Measurements from ENCODE around the gene FNBP1. TPM values are rescaled to one million over a fixed set of nuclear protein-coding genes. Genes with fewer than 3 reads are reported as not detected.

Gene FNBP1
- total and polyA plus RNA-seq, 2 experiments from 2014 or later = 26.6 to 28.8 TPM

- peaks cover 12% of the 10 kb centered on the region; the same call in 1 of the 2 replicates for H4K20me1 ChIP-seq (replicated peaks; ENCODE audit: insufficient read depth)
- H3K79me2 ChIP-seq (replicated peaks; ENCODE audit: insufficient read depth) = peaks cover 59% of the 10 kb centered on the region
- no peak overlapping the region for H3K4me3 ChIP-seq
- H3K27ac Mint-ChIP-seq = no peak overlapping the region
- H3K9me3 Mint-ChIP-seq = no peaks in the 10 kb centered on the region
- no peak overlapping the region for H3K4me2 ChIP-seq
- peaks cover 3% of the 10 kb centered on the region; the same call in 1 of the 2 replicates for H3K4me1 ChIP-seq (ENCODE audit: insufficient read depth)
- no peak overlapping the region for H3K4me3 Mint-ChIP-seq
- no peak overlapping the region for H3K27ac ChIP-seq (ENCODE audit: low read depth)
- ATAC-seq = no peak
- no peaks in the 10 kb centered on the region for H3K27me3 Mint-ChIP-seq (ENCODE audit: insufficient read depth, low read depth, poor library complexity)
- 0 out of 3 replicates have a peak, but pooled peaks cover 2% of the 10 kb centered on the region for H3K4me1 Mint-ChIP-seq
- H3K9me2 ChIP-seq (ENCODE audit: insufficient read depth) = no peaks in the 10 kb centered on the region
- no peaks in the 10 kb centered on the region for H3K36me3 Mint-ChIP-seq (ENCODE audit: low read depth)
- no peak overlapping the region for H2AFZ ChIP-seq
- DNase-seq (ENCODE audit: low spot score) = no peak
- no peaks in the 10 kb centered on the region for H3K27me3 ChIP-seq (ENCODE audit: insufficient read depth)
- no peak for TF ChIP-seq ZNF114 (CRISPR knock-in tag; IDR thresholded peaks at IDR 0.05)
- TF ChIP-seq CTCF (conservative IDR thresholded peaks at IDR 0.05; ENCODE audit: low read depth in 2 of 2) = no peak
- no peak for TF ChIP-seq EZH2 (IDR thresholded peaks at IDR 0.05; ENCODE audit: low read depth, unreplicated experiment)
- TF ChIP-seq ZNF331 (CRISPR knock-in tag; IDR thresholded peaks at IDR 0.05; ENCODE audit: low read depth) = no peak
- no peaks in the 10 kb centered on the region for H3F3A ChIP-seq (replicated peaks; ENCODE audit: low read depth)
- no peaks in the 10 kb centered on the region for H3K36me3 ChIP-seq (ENCODE audit: insufficient read depth)
Measured at GRCh38 chr9:130023994-130024596, 18.9 kb downstream of the FNBP1 start.

GRCh38 chr9:130023144-130023787 lies 19.7 kb downstream of the FNBP1 start:
- peaks cover 12% of the 10 kb centered on the region; the same call in 1 of the 2 replicates for H4K20me1 ChIP-seq (replicated peaks; ENCODE audit: insufficient read depth)
- no peaks in the 10 kb centered on the region for H3K27me3 ChIP-seq (ENCODE audit: insufficient read depth)
- DNase-seq (ENCODE audit: low spot score) = no peak
- no peaks in the 10 kb centered on the region for H3K36me3 Mint-ChIP-seq (ENCODE audit: low read depth)
- H3K4me3 ChIP-seq = no peak overlapping the region
- H3F3A ChIP-seq (replicated peaks; ENCODE audit: low read depth) = no peaks in the 10 kb centered on the region
- H3K27me3 Mint-ChIP-seq (ENCODE audit: insufficient read depth, low read depth, poor library complexity) = no peaks in the 10 kb centered on the region
- H3K27ac Mint-ChIP-seq = no peak overlapping the region
- peak; percentile 42; the same call in 2 of the 3 replicates for ATAC-seq
- H3K4me2 ChIP-seq = no peak overlapping the region
- TF ChIP-seq STAT1 (IDR thresholded peaks at IDR 0.05; ENCODE audit: unreplicated experiment) = no peak
- no peak for TF ChIP-seq POLR2AphosphoS5 (IDR thresholded peaks at IDR 0.05; ENCODE audit: low read depth)
- no peak for TF ChIP-seq ZNF114 (CRISPR knock-in tag; IDR thresholded peaks at IDR 0.05)
- no peak for TF ChIP-seq JUNB (IDR thresholded peaks at IDR 0.05; ENCODE audit: unreplicated experiment)
- TF ChIP-seq CREB1 (CRISPR knock-in tag; IDR thresholded peaks at IDR 0.05; ENCODE audit: low read depth) = no peak
- TF ChIP-seq ETS1 (IDR thresholded peaks at IDR 0.05) = no peak
- TF ChIP-seq REST (IDR thresholded peaks at IDR 0.05; ENCODE audit: unreplicated experiment) = no peak
- H3K4me1 Mint-ChIP-seq = 0 out of 3 replicates have a peak, but pooled peaks cover 2% of the 10 kb centered on the region
- no peak overlapping the region for H2AFZ ChIP-seq
- H3K4me3 Mint-ChIP-seq = no peak overlapping the region; the same call in 2 of the 3 replicates
- peak overlapping the region; percentile 55; the same call in 1 of the 2 replicates for H3K27ac ChIP-seq (ENCODE audit: low read depth)
- peaks cover 51% of the 10 kb centered on the region for H3K79me2 ChIP-seq (replicated peaks; ENCODE audit: insufficient read depth)
- no peaks in the 10 kb centered on the region for H3K36me3 ChIP-seq (ENCODE audit: insufficient read depth)
- H3K4me1 ChIP-seq (ENCODE audit: insufficient read depth) = peaks cover 3% of the 10 kb centered on the region; the same call in 1 of the 2 replicates
- H3K9me2 ChIP-seq (ENCODE audit: insufficient read depth) = no peaks in the 10 kb centered on the region
- H3K9me3 Mint-ChIP-seq = no peaks in the 10 kb centered on the region
